AG09319 (cell line): ENCODE data around the gene CRYGB.

ENCODE experiments used
- DNase-seq: peaks from one replicate; pipeline ENCODE4 v3.0.0-alpha.2; 2010; ENCODE audit warnings: low read depth; ENCODE audit errors: extremely low read depth
- TF ChIP-seq, protein P1 (sequence below): IDR thresholded peaks from 2 replicates; pipeline ENCODE4 v1.5.1; 2011; ENCODE audit warnings: low read depth, mild to moderate bottlenecking, inconsistent platforms, low read length, moderate library complexity

Gene CRYGB, protein sequence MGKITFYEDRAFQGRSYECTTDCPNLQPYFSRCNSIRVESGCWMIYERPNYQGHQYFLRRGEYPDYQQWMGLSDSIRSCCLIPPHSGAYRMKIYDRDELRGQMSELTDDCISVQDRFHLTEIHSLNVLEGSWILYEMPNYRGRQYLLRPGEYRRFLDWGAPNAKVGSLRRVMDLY

DNA sequence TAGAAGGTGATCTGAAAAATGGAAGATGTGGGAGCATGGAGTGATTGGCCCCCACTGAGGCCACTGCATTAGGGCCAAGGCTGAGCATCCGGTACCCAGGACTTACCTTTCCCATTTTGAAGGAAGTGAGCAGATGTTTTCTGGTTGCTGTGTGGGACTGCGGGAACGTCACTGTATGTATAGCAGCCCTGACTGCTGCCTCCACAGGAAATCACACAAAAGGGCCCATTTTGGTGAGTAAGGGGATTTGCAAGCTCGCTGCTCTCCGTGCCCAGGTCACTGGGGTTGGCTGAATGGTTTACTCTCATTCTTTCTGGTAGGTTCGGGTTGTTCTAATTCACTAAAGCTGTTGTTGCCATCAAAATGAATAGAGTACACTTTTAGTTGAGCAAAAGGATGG lies at the start of gene CRYGB:
Gene CRYGB, minus strand, starts transcription at position 153 of the 400 bp plus-strand sequence. Its CDS starts 38 bp downstream, at position 115.
- no peak for DNase-seq
- TF ChIP-seq, protein P1, sequence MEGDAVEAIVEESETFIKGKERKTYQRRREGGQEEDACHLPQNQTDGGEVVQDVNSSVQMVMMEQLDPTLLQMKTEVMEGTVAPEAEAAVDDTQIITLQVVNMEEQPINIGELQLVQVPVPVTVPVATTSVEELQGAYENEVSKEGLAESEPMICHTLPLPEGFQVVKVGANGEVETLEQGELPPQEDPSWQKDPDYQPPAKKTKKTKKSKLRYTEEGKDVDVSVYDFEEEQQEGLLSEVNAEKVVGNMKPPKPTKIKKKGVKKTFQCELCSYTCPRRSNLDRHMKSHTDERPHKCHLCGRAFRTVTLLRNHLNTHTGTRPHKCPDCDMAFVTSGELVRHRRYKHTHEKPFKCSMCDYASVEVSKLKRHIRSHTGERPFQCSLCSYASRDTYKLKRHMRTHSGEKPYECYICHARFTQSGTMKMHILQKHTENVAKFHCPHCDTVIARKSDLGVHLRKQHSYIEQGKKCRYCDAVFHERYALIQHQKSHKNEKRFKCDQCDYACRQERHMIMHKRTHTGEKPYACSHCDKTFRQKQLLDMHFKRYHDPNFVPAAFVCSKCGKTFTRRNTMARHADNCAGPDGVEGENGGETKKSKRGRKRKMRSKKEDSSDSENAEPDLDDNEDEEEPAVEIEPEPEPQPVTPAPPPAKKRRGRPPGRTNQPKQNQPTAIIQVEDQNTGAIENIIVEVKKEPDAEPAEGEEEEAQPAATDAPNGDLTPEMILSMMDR = no peak

DNA sequence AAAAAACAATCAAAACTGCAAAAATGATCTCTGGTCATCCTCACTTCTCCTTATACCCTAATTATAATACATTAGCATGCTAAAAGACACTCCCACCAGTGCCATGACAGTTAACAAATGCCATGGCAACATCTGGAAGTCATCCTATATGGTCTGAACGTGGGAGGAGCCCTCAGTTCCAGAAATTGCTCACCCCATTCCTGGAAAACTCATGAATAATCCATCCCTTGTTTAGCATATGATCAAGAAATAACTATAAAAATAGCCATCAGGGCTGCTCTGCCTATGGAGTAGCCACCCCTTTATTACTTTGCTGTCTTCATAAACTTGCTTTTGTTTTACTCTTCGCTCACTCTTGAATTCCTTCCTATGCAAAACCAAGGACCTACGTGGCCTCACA lies 49.6 kb upstream of the CRYGB start:
- DNase-seq = no peak
- TF ChIP-seq, protein P1 = no peak

DNA sequence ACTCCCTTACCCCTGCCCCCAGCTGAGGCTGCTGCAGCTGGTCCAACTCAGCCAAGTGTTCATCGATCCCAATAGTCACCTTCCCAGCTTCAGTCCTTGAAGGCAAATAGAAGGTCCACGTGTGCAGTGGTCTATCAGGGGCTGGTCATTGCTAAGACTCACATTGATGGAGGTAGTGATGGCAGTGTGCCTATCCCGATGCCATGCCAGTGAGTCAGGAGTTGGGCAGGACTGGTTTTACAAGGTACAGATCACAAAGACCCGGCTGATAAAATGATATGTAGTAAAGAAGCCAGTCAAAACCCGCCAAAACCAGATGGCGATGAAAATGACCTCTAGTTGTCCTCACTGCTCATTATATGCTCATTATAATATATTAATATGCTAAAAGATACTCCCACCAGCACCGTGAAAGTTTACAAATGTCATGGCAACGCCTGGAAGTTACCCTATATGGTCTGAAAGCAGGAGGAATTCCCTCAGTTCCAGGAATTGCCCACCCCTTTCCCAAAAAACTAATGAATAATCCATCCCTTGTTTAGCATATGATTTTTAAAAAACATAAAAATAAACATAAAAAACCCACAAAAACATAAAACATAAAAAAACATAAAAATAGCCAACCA lies 46.8 kb upstream of the CRYGB start:
- no peak for DNase-seq
- TF ChIP-seq, protein P1 = no peak

DNA sequence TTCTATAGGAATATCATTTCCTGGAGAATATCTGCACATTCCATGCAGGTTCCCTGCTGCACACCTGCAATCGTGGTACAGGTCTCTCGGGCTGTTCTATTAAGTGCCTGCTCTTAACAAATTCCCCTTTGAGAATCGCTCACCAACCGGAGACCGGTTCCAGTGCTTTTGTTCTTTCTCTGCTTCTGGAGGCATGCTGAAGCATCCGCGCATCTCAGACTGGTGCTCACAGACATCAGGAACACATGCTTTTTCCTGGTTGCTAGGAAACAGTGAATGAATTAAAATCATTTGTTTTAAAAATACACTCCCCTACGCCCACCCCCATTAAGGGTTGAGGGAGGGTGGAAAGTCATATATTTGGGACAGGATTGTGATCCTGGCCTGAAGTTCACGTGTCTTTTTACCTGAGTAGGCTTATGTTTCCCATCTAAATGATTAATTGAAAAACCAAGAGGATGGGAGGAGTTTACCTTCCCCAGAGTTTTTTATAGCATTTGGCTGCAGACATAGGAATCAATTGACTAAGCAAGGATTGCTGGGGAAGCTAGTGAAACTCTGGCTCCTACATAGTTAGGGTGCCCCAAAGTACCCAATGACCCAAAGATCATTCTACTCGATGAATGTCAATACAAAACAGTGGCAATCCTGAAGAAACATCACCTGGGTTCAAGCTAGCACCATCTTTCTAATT lies 44.0 kb upstream of the CRYGB start, which contains the start of gene C2orf80:
Gene C2orf80, minus strand, starts transcription at position 221 of the 694 bp plus-strand sequence. CDS start 3,044 bp downstream, outside the sequence.
- TF ChIP-seq, protein P1 = no peak
- no peak for DNase-seq

DNA sequence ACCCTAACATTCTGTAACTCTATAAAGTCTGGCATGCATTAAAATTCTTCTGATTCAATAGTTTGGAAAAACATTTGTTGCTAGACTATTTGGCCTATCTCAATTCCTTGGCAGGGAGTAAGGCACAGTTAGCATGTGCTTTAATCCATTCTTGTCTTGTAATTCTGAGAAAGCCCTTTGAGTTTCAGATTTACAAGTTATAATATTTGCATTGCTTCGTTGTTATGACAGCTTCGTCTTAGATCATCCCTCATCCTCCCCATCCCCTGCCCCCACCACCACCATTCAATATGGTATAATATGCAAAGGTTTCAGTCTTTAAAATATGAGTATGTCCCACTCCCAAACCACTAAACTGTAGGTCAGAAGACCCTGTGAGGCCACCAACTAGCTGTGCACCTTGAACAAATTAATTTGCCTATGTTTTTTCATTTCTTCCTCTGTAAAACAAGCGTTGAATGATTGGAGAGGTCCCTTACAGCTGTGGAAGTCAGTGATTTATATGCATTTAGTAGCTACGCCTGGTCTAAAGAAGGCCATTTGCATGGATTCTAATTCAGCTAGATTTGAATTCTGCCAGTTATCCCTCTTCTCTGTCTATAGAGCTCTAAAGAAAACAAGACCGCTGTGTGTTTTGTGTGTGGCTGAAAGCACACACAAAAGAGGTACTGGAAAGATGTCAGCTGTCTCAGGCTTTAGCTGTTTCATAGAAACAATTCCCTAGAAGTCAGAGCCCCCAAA lies 43.3 kb upstream of the CRYGB start:
- DNase-seq = no peak
- TF ChIP-seq, protein P1 = no peak

DNA sequence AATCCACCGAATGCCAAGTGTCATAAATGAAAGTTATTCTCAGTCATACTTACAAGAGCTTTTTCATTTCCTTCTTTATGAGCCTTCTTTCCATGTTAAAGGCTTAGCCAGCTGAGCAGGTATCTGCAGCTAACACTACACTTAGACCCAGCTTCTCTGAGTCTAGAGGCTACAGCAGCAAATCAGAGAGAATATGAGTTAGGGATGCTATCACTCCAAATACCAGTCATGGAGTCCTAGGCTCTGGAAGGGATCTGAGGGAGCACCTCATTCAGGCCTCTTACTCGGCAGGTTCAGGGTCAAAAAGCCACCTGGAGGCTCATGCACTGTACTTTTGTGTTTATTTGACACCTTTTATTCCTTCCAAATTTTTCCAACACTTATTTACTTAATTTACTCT lies 40.9 kb upstream of the CRYGB start:
- TF ChIP-seq, protein P1 = no peak
- no peak for DNase-seq
